ENCODE data around the gene CFTR.

The CFTR gene

GRCh38 chr7:117592011-117592635 lies 112.3 kb downstream of the CFTR start:
- DNase-seq, result no peak

GRCh38 chr7:117596134-117596533 lies 116.3 kb downstream of the CFTR start:
- DNase-seq, result no peak

- no peak for DNase-seq
These were observed 117.9 kb downstream of the CFTR start for GRCh38 chr7:117597755-117598154.

GRCh38 chr7:117600911-117601310 lies 121.1 kb downstream of the CFTR start:
- no peak for DNase-seq

- DNase-seq, result no peak
These were observed 123.8 kb downstream of the CFTR start for GRCh38 chr7:117603627-117604026.

GRCh38 chr7:117605712-117606111 lies 125.9 kb downstream of the CFTR start:
- DNase-seq, result no peak

- no peak for DNase-seq
These were observed 126.3 kb downstream of the CFTR start for GRCh38 chr7:117606132-117606531.

GRCh38 chr7:117610396-117610795 lies 130.6 kb downstream of the CFTR start:
- DNase-seq, result no peak

- no peak for DNase-seq
These were observed 132.8 kb downstream of the CFTR start for GRCh38 chr7:117612637-117613036.

- no peak for DNase-seq
These were observed 136.9 kb downstream of the CFTR start for GRCh38 chr7:117616694-117617093.

- DNase-seq, result no peak
These were observed 139.9 kb downstream of the CFTR start for GRCh38 chr7:117619681-117620080.

GRCh38 chr7:117621075-117621618 lies 141.3 kb downstream of the CFTR start:
- no peak for DNase-seq

- no peak for DNase-seq
These were observed 143.8 kb downstream of the CFTR start for GRCh38 chr7:117623606-117624005.

GRCh38 chr7:117630501-117630900 lies 150.7 kb downstream of the CFTR start:
- no peak for DNase-seq

- no peak for DNase-seq
These were observed 151.2 kb downstream of the CFTR start for GRCh38 chr7:117630907-117631564.

GRCh38 chr7:117631652-117632051 lies 151.8 kb downstream of the CFTR start:
- no peak for DNase-seq

- no peak for DNase-seq
These were observed 158.1 kb downstream of the CFTR start for GRCh38 chr7:117637937-117638336.

GRCh38 chr7:117639966-117640365 lies 160.1 kb downstream of the CFTR start:
- DNase-seq, result no peak

GRCh38 chr7:117640465-117640864 lies 160.6 kb downstream of the CFTR start:
- no peak for DNase-seq

GRCh38 chr7:117645481-117646165 lies 165.8 kb downstream of the CFTR start:
- DNase-seq, result no peak

- no peak for DNase-seq
These were observed 168.5 kb downstream of the CFTR start for GRCh38 chr7:117648203-117648866.

- DNase-seq, result no peak
These were observed 173.3 kb downstream of the CFTR start for GRCh38 chr7:117652943-117653680.

GRCh38 chr7:117654780-117655179 lies 175.0 kb downstream of the CFTR start:
- no peak for DNase-seq

Measured in central memory CD4-positive, alpha-beta T cell (primary cell).